Activated naive CD8-positive, alpha-beta T cell treated with anti-CD3 and anti-CD28 coated beads for 36 hours (primary cell): Measurements from ENCODE around the gene SCIN. TPM values are rescaled to one million over a fixed set of nuclear protein-coding genes. Genes with fewer than 3 reads are reported as not detected.

Experiments
- DNase-seq: peaks from one replicate; pipeline ENCODE4 v3.0.0; 2021
- H3K27ac Mint-ChIP-seq: one replicate; pipeline ENCODE4 v1.8.0; 2022; ENCODE audit warnings: mild to moderate bottlenecking, moderate library complexity, mixed read lengths
- H3K27me3 Mint-ChIP-seq: one replicate; pipeline ENCODE4 v1.8.0; 2022; ENCODE audit warnings: mild to moderate bottlenecking, mixed read lengths
- H3K36me3 Mint-ChIP-seq: one replicate; pipeline ENCODE4 v1.8.0; 2021; ENCODE audit warnings: mild to moderate bottlenecking, mixed read lengths
- H3K4me1 Mint-ChIP-seq: one replicate; pipeline ENCODE4 v1.8.0; 2021; ENCODE audit warnings: mixed read lengths
- H3K4me3 Mint-ChIP-seq: one replicate; pipeline ENCODE4 v1.8.0; 2022; ENCODE audit warnings: mild to moderate bottlenecking, moderate library complexity, mixed read lengths
- H3K9me3 Mint-ChIP-seq: one replicate; pipeline ENCODE4 v1.8.0; 2022; ENCODE audit warnings: mixed read lengths
- total RNA-seq, 2 experiments: library from RNA; stranded (reverse); gene quantifications; one replicate each; pipeline ENCODE4 v1.2.3, GENCODE V29; 2021

The SCIN gene
- total RNA-seq, 2 experiments from 2014 or later = 0.20 to 0.47 TPM

GRCh38 chr7:12583176-12583575, 12.7 kb downstream of the SCIN start:
- no peaks in the 10 kb centered on the region for H3K9me3 Mint-ChIP-seq
- DNase-seq = no peak
- no peaks in the 10 kb centered on the region for H3K36me3 Mint-ChIP-seq
- peaks cover 24% of the 10 kb centered on the region for H3K27me3 Mint-ChIP-seq
- peaks cover 4% of the 10 kb centered on the region for H3K4me1 Mint-ChIP-seq
- H3K4me3 Mint-ChIP-seq = no peak overlapping the region
- H3K27ac Mint-ChIP-seq = no peak overlapping the region

GRCh38 chr7:12583922-12584321, 13.4 kb downstream of the SCIN start:
- Mint-ChIP-seq H3K27me3 (peaks cover 22% of the 10 kb centered on the region), H3K36me3 (no peaks in the 10 kb centered on the region), H3K9me3 (no peaks in the 10 kb centered on the region), H3K27ac (no peak overlapping the region), H3K4me3 (no peak overlapping the region), H3K4me1 (peaks cover 4% of the 10 kb centered on the region)
- DNase-seq = no peak

GRCh38 chr7:12584930-12585329, 14.4 kb downstream of the SCIN start:
- peaks cover 4% of the 10 kb centered on the region for H3K4me1 Mint-ChIP-seq
- H3K27me3 Mint-ChIP-seq = peaks cover 20% of the 10 kb centered on the region
- H3K9me3 Mint-ChIP-seq = no peaks in the 10 kb centered on the region
- no peak overlapping the region for H3K27ac Mint-ChIP-seq
- H3K36me3 Mint-ChIP-seq = no peaks in the 10 kb centered on the region
- no peak overlapping the region for H3K4me3 Mint-ChIP-seq
- no peak for DNase-seq

GRCh38 chr7:12586271-12586670, 15.8 kb downstream of the SCIN start:
- Mint-ChIP-seq H3K4me3 (no peak overlapping the region), H3K36me3 (no peaks in the 10 kb centered on the region), H3K27ac (no peak overlapping the region), H3K27me3 (peaks cover 20% of the 10 kb centered on the region), H3K9me3 (no peaks in the 10 kb centered on the region), H3K4me1 (peaks cover 4% of the 10 kb centered on the region)
- DNase-seq = no peak

- Mint-ChIP-seq H3K36me3 (no peaks in the 10 kb centered on the region), H3K27me3 (peaks cover 16% of the 10 kb centered on the region), H3K4me3 (no peak overlapping the region), H3K4me1 (peaks cover 4% of the 10 kb centered on the region), H3K9me3 (no peaks in the 10 kb centered on the region), H3K27ac (no peak overlapping the region)
- no peak for DNase-seq
These were observed 17.9 kb downstream of the SCIN start for GRCh38 chr7:12588259-12588904.

GRCh38 chr7:12590559-12590958, 20.0 kb downstream of the SCIN start:
- Mint-ChIP-seq H3K9me3 (peaks cover 2% of the 10 kb centered on the region), H3K27ac (no peak overlapping the region), H3K4me3 (no peak overlapping the region), H3K4me1 (no peaks in the 10 kb centered on the region), H3K27me3 (peaks cover 7% of the 10 kb centered on the region), H3K36me3 (no peaks in the 10 kb centered on the region)
- DNase-seq = no peak

- Mint-ChIP-seq H3K27ac (no peak overlapping the region), H3K9me3 (peaks cover 2% of the 10 kb centered on the region), H3K4me3 (no peak overlapping the region), H3K36me3 (no peaks in the 10 kb centered on the region), H3K4me1 (no peaks in the 10 kb centered on the region), H3K27me3 (no peaks in the 10 kb centered on the region)
- no peak for DNase-seq
These were observed 23.8 kb downstream of the SCIN start for GRCh38 chr7:12594122-12594897.

- Mint-ChIP-seq H3K4me1 (no peaks in the 10 kb centered on the region), H3K4me3 (no peak overlapping the region), H3K36me3 (no peaks in the 10 kb centered on the region), H3K27ac (no peak overlapping the region), H3K9me3 (peaks cover 2% of the 10 kb centered on the region), H3K27me3 (peaks cover 3% of the 10 kb centered on the region)
- no peak for DNase-seq
These were observed 24.6 kb downstream of the SCIN start for GRCh38 chr7:12595148-12595547.

- Mint-ChIP-seq H3K27ac (no peak overlapping the region), H3K4me3 (no peak overlapping the region)
These were observed 25.8 kb downstream of the SCIN start for GRCh38 chr7:12596225-12596790.

GRCh38 chr7:12601302-12601869, 30.9 kb downstream of the SCIN start:
- DNase-seq = no peak
- peaks cover 3% of the 10 kb centered on the region for H3K27me3 Mint-ChIP-seq
- no peaks in the 10 kb centered on the region for H3K36me3 Mint-ChIP-seq
- no peaks in the 10 kb centered on the region for H3K4me1 Mint-ChIP-seq
- H3K4me3 Mint-ChIP-seq = no peak overlapping the region
- no peak overlapping the region for H3K27ac Mint-ChIP-seq
- peaks cover 12% of the 10 kb centered on the region for H3K9me3 Mint-ChIP-seq

More at GRCh38 chr7:12596225-12596790, 25.8 kb downstream of the SCIN start:
- no peaks in the 10 kb centered on the region for H3K36me3 Mint-ChIP-seq
- H3K4me1 Mint-ChIP-seq = no peaks in the 10 kb centered on the region
- DNase-seq = no peak
- peaks cover 3% of the 10 kb centered on the region for H3K27me3 Mint-ChIP-seq
- H3K9me3 Mint-ChIP-seq = peaks cover 2% of the 10 kb centered on the region

GRCh38 chr7:12607134-12607533, 36.6 kb downstream of the SCIN start:
- Mint-ChIP-seq H3K9me3 (peaks cover 6% of the 10 kb centered on the region), H3K27me3 (peaks cover 6% of the 10 kb centered on the region), H3K27ac (no peak overlapping the region), H3K4me1 (no peaks in the 10 kb centered on the region), H3K36me3 (no peaks in the 10 kb centered on the region), H3K4me3 (no peak overlapping the region)
- no peak for DNase-seq

- no peak overlapping the region for H3K27ac Mint-ChIP-seq
- H3K27me3 Mint-ChIP-seq = peaks cover 6% of the 10 kb centered on the region
- no peak for DNase-seq
- H3K36me3 Mint-ChIP-seq = no peaks in the 10 kb centered on the region
- no peak overlapping the region for H3K4me3 Mint-ChIP-seq
- H3K9me3 Mint-ChIP-seq = no peaks in the 10 kb centered on the region
- H3K4me1 Mint-ChIP-seq = no peaks in the 10 kb centered on the region
These were observed 39.0 kb downstream of the SCIN start for GRCh38 chr7:12609561-12609960.

- Mint-ChIP-seq H3K4me1 (no peaks in the 10 kb centered on the region), H3K27ac (no peak overlapping the region), H3K4me3 (no peak overlapping the region), H3K36me3 (no peaks in the 10 kb centered on the region), H3K27me3 (peaks cover 10% of the 10 kb centered on the region), H3K9me3 (no peaks in the 10 kb centered on the region)
- no peak for DNase-seq
These were observed 40.4 kb downstream of the SCIN start for GRCh38 chr7:12610899-12611298.

GRCh38 chr7:12612622-12613021, 42.1 kb downstream of the SCIN start:
- H3K27me3 Mint-ChIP-seq = peaks cover 10% of the 10 kb centered on the region
- no peak for DNase-seq
- no peaks in the 10 kb centered on the region for H3K4me1 Mint-ChIP-seq
- no peak overlapping the region for H3K4me3 Mint-ChIP-seq
- H3K9me3 Mint-ChIP-seq = no peaks in the 10 kb centered on the region
- no peaks in the 10 kb centered on the region for H3K36me3 Mint-ChIP-seq
- no peak overlapping the region for H3K27ac Mint-ChIP-seq

- DNase-seq = no peak
- Mint-ChIP-seq H3K4me1 (no peaks in the 10 kb centered on the region), H3K4me3 (no peak overlapping the region), H3K27ac (no peak overlapping the region), H3K27me3 (peaks cover 7% of the 10 kb centered on the region), H3K36me3 (no peaks in the 10 kb centered on the region), H3K9me3 (no peaks in the 10 kb centered on the region)
These were observed 49.0 kb downstream of the SCIN start for GRCh38 chr7:12619461-12620069.
